ENCODE data around the gene PLPPR3.

PLPPR3 gene

GRCh38 chr19:782185-782877 lies 39.4 kb downstream of the PLPPR3 start:
- Histone ChIP-seq H3K27me3 (ENCODE audit: low read depth) (no peaks in the 10 kb centered on the region), H3K4me1 (peaks cover 22% of the 10 kb centered on the region), H3K9me3 (no peaks in the 10 kb centered on the region), H3K4me3 (peak overlapping the region; percentile 34), H3K36me3 (replicated peaks) (peaks cover 3% of the 10 kb centered on the region; the same call in 1 of the 2 replicates)
- in situ Hi-C loops (cut with MboI; ENCODE audit: low sequenced_read_pairs), result no loop called here
- peak; percentile 86 to 96 for DNase-seq (ENCODE audit: low spot score in 2 of 2)

DNA sequence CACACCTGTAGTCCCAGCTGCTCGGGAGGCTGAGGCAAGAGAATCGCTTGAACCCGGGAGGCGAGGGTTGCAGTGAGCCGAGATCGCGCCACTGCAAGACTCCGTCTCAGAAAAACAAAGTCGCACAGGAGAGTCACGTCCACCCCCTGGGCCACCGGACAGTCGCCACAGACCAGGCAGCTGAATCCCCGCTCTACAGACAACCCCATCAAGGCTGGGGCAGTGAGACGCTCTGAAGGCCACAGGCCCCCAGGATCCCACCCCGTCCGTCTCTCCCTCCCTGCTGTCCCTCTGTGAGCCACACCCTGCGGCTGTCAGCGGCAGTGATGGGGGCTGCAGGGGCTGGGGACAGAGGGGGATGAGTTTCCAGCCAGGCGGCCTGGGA lies 40.0 kb downstream of the PLPPR3 start:
- peak overlapping the region; percentile 34 for H3K4me3 ChIP-seq
- DNase-seq (ENCODE audit: low spot score in 2 of 2), result no peak
- H3K9me3 ChIP-seq, result no peaks in the 10 kb centered on the region
- H3K4me1 ChIP-seq, result peaks cover 22% of the 10 kb centered on the region
- peaks cover 3% of the 10 kb centered on the region; the same call in 1 of the 2 replicates for H3K36me3 ChIP-seq (replicated peaks)
- in situ Hi-C loops (cut with MboI; ENCODE audit: low sequenced_read_pairs), result no loop called here
- H3K27me3 ChIP-seq (ENCODE audit: low read depth), result no peaks in the 10 kb centered on the region

GRCh38 chr19:780935-781334 lies 40.8 kb downstream of the PLPPR3 start:
- no peak for DNase-seq (ENCODE audit: low spot score in 2 of 2)
- Histone ChIP-seq H3K36me3 (replicated peaks) (peaks cover 3% of the 10 kb centered on the region; the same call in 1 of the 2 replicates), H3K4me1 (peaks cover 22% of the 10 kb centered on the region), H3K9me3 (no peaks in the 10 kb centered on the region), H3K27me3 (ENCODE audit: low read depth) (no peaks in the 10 kb centered on the region), H3K4me3 (no peak overlapping the region)
- in situ Hi-C loops (cut with MboI; ENCODE audit: low sequenced_read_pairs), result no loop called here

GRCh38 chr19:778910-779653 lies 42.7 kb downstream of the PLPPR3 start:
- no peak overlapping the region for H3K4me3 ChIP-seq
- peaks cover 22% of the 10 kb centered on the region for H3K4me1 ChIP-seq
- in situ Hi-C loops (cut with MboI; ENCODE audit: low sequenced_read_pairs), result loop anchor here (10.0 kb wide), 1 partner anchor 206 kb away; the partner anchor contains the start of gene WDR18
- DNase-seq (ENCODE audit: low spot score in 2 of 2), result peak in 1 of 2 experiments; percentile 53
- H3K9me3 ChIP-seq, result no peaks in the 10 kb centered on the region
- no peaks in the 10 kb centered on the region for H3K27me3 ChIP-seq (ENCODE audit: low read depth)
- no peaks in the 10 kb centered on the region; the same call in 1 of the 2 replicates for H3K36me3 ChIP-seq (replicated peaks)

DNA sequence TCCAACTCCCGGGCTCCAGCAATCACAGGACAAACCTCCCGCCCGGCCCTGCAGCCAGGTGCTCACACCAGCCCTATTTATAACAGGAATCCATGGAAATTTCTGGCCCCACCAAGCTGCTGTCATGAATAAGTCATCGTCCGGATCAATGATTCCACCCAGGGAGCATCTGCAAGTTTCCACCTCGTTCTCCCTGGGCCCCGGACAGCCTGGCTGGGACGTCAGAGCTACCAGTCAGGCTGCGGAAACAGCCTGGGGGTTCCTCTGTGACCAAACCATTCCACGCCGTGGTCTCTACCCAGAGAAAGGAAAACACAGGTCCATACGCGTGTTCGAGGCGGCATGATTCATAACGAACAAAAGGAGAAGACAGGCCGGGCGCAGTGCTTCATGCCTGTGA lies 45.2 kb downstream of the PLPPR3 start:
- Histone ChIP-seq H3K9me3 (no peaks in the 10 kb centered on the region), H3K36me3 (replicated peaks) (no peaks in the 10 kb centered on the region; the same call in 1 of the 2 replicates), H3K4me3 (no peak overlapping the region), H3K4me1 (peaks cover 4% of the 10 kb centered on the region), H3K27me3 (ENCODE audit: low read depth) (no peaks in the 10 kb centered on the region)
- in situ Hi-C loops (cut with MboI; ENCODE audit: low sequenced_read_pairs), result loop anchor here (10.0 kb wide), 1 partner anchor 208 kb away; the partner anchor contains the start of gene WDR18
- DNase-seq (ENCODE audit: low spot score in 2 of 2), result no peak

- H3K4me3 ChIP-seq, result no peak overlapping the region
- no peaks in the 10 kb centered on the region for H3K36me3 ChIP-seq (replicated peaks)
- H3K27me3 ChIP-seq (ENCODE audit: low read depth), result no peaks in the 10 kb centered on the region
- in situ Hi-C loops (cut with MboI; ENCODE audit: low sequenced_read_pairs), result loop anchor here (10.0 kb wide), 1 partner anchor 212 kb away; the partner anchor contains the start of gene WDR18
- no peaks in the 10 kb centered on the region for H3K9me3 ChIP-seq
- H3K4me1 ChIP-seq, result peaks cover 3% of the 10 kb centered on the region
- no peak for DNase-seq (ENCODE audit: low spot score in 2 of 2)
Observed at GRCh38 chr19:772730-773436, 48.9 kb downstream of the PLPPR3 start.

GRCh38 chr19:772063-772462 lies 49.7 kb downstream of the PLPPR3 start:
- H3K9me3 ChIP-seq, result no peaks in the 10 kb centered on the region
- H3K4me1 ChIP-seq, result peaks cover 3% of the 10 kb centered on the region
- H3K4me3 ChIP-seq, result no peak overlapping the region
- no peaks in the 10 kb centered on the region for H3K27me3 ChIP-seq (ENCODE audit: low read depth)
- no peaks in the 10 kb centered on the region for H3K36me3 ChIP-seq (replicated peaks)
- in situ Hi-C loops (cut with MboI; ENCODE audit: low sequenced_read_pairs), result loop anchor here (10.0 kb wide), 1 partner anchor 213 kb away; the partner anchor contains the start of gene WDR18
- no peak for DNase-seq (ENCODE audit: low spot score in 2 of 2)

DNA sequence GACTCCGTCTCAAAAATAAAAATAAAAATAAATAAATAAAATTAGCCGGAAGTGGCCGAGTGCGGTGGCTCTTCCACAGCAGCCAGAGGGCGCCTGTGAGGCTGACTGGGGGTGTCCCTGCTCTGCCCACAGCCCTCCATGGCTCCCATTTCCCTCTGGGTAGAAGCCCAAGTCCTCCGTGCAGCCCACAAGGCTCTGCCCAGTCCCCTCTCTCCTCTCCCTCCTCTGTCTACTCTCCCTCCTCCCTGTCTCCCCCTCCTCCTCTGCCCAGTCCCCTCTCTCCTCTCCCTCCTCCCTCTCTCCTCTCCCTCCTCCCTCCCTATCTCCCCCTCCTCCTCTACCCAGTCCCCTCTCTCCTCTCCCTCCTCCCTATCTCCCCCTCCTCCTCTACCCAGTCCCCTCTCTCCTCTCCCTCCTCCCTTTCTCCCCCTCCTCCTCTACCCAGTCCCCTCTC lies 50.4 kb downstream of the PLPPR3 start:
- H3K4me3 ChIP-seq, result no peak overlapping the region
- H3K36me3 ChIP-seq (replicated peaks), result no peaks in the 10 kb centered on the region
- in situ Hi-C loops (cut with MboI; ENCODE audit: low sequenced_read_pairs), result loop anchor here (10.0 kb wide), 1 partner anchor 213 kb away; the partner anchor contains the start of gene WDR18
- peak; percentile 33 to 80 for DNase-seq (ENCODE audit: low spot score in 2 of 2)
- H3K27me3 ChIP-seq (ENCODE audit: low read depth), result no peaks in the 10 kb centered on the region
- H3K9me3 ChIP-seq, result no peaks in the 10 kb centered on the region
- H3K4me1 ChIP-seq, result peaks cover 3% of the 10 kb centered on the region

GRCh38 chr19:769616-770015 lies 52.1 kb downstream of the PLPPR3 start:
- H3K27me3 ChIP-seq (ENCODE audit: low read depth), result no peaks in the 10 kb centered on the region
- no peak for DNase-seq (ENCODE audit: low spot score in 2 of 2)
- no peaks in the 10 kb centered on the region for H3K36me3 ChIP-seq (replicated peaks)
- in situ Hi-C loops (cut with MboI; ENCODE audit: low sequenced_read_pairs), result loop anchor here (10.0 kb wide), 1 partner anchor 215 kb away; the partner anchor contains the start of gene WDR18
- H3K4me1 ChIP-seq, result peaks cover 3% of the 10 kb centered on the region
- H3K9me3 ChIP-seq, result no peaks in the 10 kb centered on the region
- H3K4me3 ChIP-seq, result no peak overlapping the region

DNA sequence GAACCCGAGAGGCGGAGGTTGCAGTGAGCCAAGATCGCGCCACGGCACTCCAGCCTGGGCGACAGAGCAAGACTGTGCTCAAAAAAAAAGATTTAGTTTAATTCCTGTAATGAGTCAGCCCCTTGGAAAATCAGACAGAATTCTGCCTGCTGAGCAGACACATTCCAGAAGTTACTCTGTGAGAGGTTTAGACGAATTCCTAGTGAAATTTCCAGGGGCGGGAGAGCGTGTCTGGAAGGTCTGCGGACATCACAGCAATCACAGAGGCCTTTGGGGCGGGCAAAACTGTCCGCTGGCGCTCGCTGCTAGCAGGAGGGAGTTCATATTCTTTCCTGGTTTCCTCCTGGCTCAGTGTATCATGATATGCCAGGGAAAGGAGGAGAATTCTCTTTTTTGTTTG lies 53.3 kb downstream of the PLPPR3 start:
- Histone ChIP-seq H3K36me3 (replicated peaks) (no peaks in the 10 kb centered on the region), H3K4me3 (no peak overlapping the region), H3K4me1 (peaks cover 3% of the 10 kb centered on the region), H3K27me3 (ENCODE audit: low read depth) (no peaks in the 10 kb centered on the region), H3K9me3 (no peaks in the 10 kb centered on the region)
- no peak for DNase-seq (ENCODE audit: low spot score in 2 of 2)
- in situ Hi-C loops (cut with MboI; ENCODE audit: low sequenced_read_pairs), result no loop called here

DNA sequence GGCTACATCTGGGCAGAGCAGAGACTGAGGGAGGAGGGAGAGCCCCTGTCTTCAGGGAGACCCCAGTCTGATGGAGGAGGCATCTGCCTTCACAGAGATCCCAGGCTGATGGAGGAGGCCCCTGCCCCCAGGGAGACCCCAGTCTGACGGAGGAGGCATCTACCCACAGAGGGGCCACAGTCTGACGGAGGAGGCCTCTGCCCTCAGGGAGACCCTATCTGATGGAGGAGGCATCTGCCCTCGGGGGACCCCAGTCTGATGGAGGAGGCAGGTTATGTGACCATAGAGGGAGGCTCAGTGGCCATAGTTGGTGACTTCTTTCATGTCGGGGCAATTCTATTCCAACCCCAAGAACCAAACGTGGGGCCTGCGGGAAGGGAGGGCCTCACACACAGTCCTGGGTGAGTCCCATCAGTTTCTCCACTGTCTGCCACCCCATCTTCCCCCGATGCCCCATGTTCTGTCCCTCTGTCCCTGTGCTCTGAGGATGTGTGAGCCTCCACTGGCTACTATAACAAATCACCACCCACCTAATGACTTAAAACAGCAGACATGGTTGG lies 56.5 kb downstream of the PLPPR3 start:
- no peak overlapping the region for H3K4me3 ChIP-seq
- in situ Hi-C loops (cut with MboI; ENCODE audit: low sequenced_read_pairs), result no loop called here
- no peaks in the 10 kb centered on the region for H3K36me3 ChIP-seq (replicated peaks)
- H3K4me1 ChIP-seq, result no peaks in the 10 kb centered on the region
- no peak for DNase-seq (ENCODE audit: low spot score in 2 of 2)
- H3K9me3 ChIP-seq, result peaks cover 5% of the 10 kb centered on the region; the same call in 1 of the 2 replicates
- H3K27me3 ChIP-seq (ENCODE audit: low read depth), result no peaks in the 10 kb centered on the region

GRCh38 chr19:764301-764700 lies 57.5 kb downstream of the PLPPR3 start:
- Histone ChIP-seq H3K36me3 (replicated peaks) (no peaks in the 10 kb centered on the region), H3K4me1 (no peaks in the 10 kb centered on the region), H3K4me3 (no peak overlapping the region), H3K9me3 (peaks cover 5% of the 10 kb centered on the region; the same call in 1 of the 2 replicates), H3K27me3 (ENCODE audit: low read depth) (no peaks in the 10 kb centered on the region)
- DNase-seq (ENCODE audit: low spot score in 2 of 2), result no peak
- in situ Hi-C loops (cut with MboI; ENCODE audit: low sequenced_read_pairs), result no loop called here

GRCh38 chr19:763869-764268 lies 57.9 kb downstream of the PLPPR3 start:
- Histone ChIP-seq H3K27me3 (ENCODE audit: low read depth) (no peaks in the 10 kb centered on the region), H3K4me1 (no peaks in the 10 kb centered on the region), H3K36me3 (replicated peaks) (no peaks in the 10 kb centered on the region), H3K4me3 (no peak overlapping the region), H3K9me3 (peaks cover 7% of the 10 kb centered on the region)
- in situ Hi-C loops (cut with MboI; ENCODE audit: low sequenced_read_pairs), result no loop called here
- no peak for DNase-seq (ENCODE audit: low spot score in 2 of 2)
